IPS-NIHi7 (cell line): ENCODE results near the gene DMBX1.
A peak's percentile ranks its signal among the peaks of the same experiment; 100 is the strongest.

Experiments used
- DNase-seq: peaks from one replicate; pipeline ENCODE4 v3.0.0; 2012; ENCODE audit warnings: mixed read lengths; ENCODE audit errors: extremely low spot score

The DMBX1 gene

GRCh38 chr1:46503421-46503820, 13.8 kb downstream of the DMBX1 start:
- DNase-seq = no peak

GRCh38 chr1:46506470-46507219, 17.0 kb downstream of the DMBX1 start:
- no peak for DNase-seq

- no peak for DNase-seq
These were observed 19.1 kb downstream of the DMBX1 start for GRCh38 chr1:46508757-46509156.

GRCh38 chr1:46510341-46510997, 20.8 kb downstream of the DMBX1 start:
- no peak for DNase-seq

- DNase-seq = no peak
These were observed 21.3 kb downstream of the DMBX1 start for GRCh38 chr1:46510998-46511365.

GRCh38 chr1:46512135-46512791, 22.6 kb downstream of the DMBX1 start:
- DNase-seq = no peak

GRCh38 chr1:46512792-46513190, 23.2 kb downstream of the DMBX1 start:
- DNase-seq = no peak

- no peak for DNase-seq
These were observed 23.9 kb downstream of the DMBX1 start for GRCh38 chr1:46513536-46513935.

- DNase-seq = no peak
These were observed 25.9 kb downstream of the DMBX1 start for GRCh38 chr1:46515576-46515975.

- no peak for DNase-seq
These were observed 26.7 kb downstream of the DMBX1 start for GRCh38 chr1:46516200-46516950.

GRCh38 chr1:46517010-46517600, 27.5 kb downstream of the DMBX1 start:
- peak; percentile 85 for DNase-seq

- DNase-seq = no peak
These were observed 28.4 kb downstream of the DMBX1 start for GRCh38 chr1:46517932-46518498.

- no peak for DNase-seq
These were observed 29.6 kb downstream of the DMBX1 start for GRCh38 chr1:46519209-46519608.

- DNase-seq = peak; percentile 64
These were observed 30.7 kb downstream of the DMBX1 start for GRCh38 chr1:46520063-46520911.

- DNase-seq = no peak
These were observed 31.8 kb downstream of the DMBX1 start for GRCh38 chr1:46521414-46521813.

GRCh38 chr1:46522184-46522968, 32.7 kb downstream of the DMBX1 start:
- no peak for DNase-seq

GRCh38 chr1:46522969-46523320, 33.3 kb downstream of the DMBX1 start:
- no peak for DNase-seq

GRCh38 chr1:46523496-46524353, 34.1 kb downstream of the DMBX1 start:
- no peak for DNase-seq

- no peak for DNase-seq
These were observed 35.2 kb downstream of the DMBX1 start for GRCh38 chr1:46524843-46525242.
